K562 (cell line): ENCODE data around the gene TCFL5. TPM values are rescaled to one million over a fixed set of nuclear protein-coding genes. Genes with fewer than 3 reads are reported as not detected.

ENCODE experiments used
- ATAC-seq: fragments of 200-7000 bp; cut with Tn5 transposase; 3 replicates; pipeline ENCODE4 v1.9.1; 2020; ENCODE audit warnings: moderate library complexity
- BruUV-seq: library from RNA; stranded (reverse); fragments of 400-500 nt; replicated peaks from 2 replicates; lab custom pipeline; 2021; lab: Mats Ljungman, UMichigan
- CTCF ChIA-PET: fragments of 300-600 bp; formaldehyde crosslinking; extraction: SDS; loops from one replicate; lab custom pipeline; 2021; ENCODE audit warnings: low intra/inter-chr PET ratio; lab: Yijun Ruan, JAX
- POLR2A ChIA-PET: fragments of 300-600, 350-650 bp; sonication (Branson Sonifier 250); formaldehyde crosslinking; extraction: SDS; loops from one replicate; lab custom pipeline; 2021; ENCODE audit warnings: antibody characterized with exemption, inconsistent platforms; lab: Yijun Ruan, JAX
- DNase-seq, 4 experiments: peaks; one replicate each; pipeline versions ENCODE4 v3.0.0 to v3.0.0-alpha.2; 2011 to 2018; ENCODE audit warnings: low spot score in 3 of 4, mixed read lengths in 3 of 4; ENCODE audit errors: extremely low read depth in 1 of 4
- FAIRE-seq: peaks from 2 replicates; lab custom pipeline; 2011; peaks lifted over from hg19 to GRCh38; lab: Jason Lieb, UNC
- H2AFZ ChIP-seq: 2 replicates; pipeline ENCODE4 v1.6.0; 2011; ENCODE audit warnings: low read depth, low read length, control low read depth, inconsistent platforms
- H3K27ac ChIP-seq: fragments of 200-600 bp; 3 replicates; pipeline ENCODE4 v1.8.0; 2011; ENCODE audit warnings: low read depth, mild to moderate bottlenecking, control low read depth, inconsistent platforms, low read length, moderate library complexity, mixed read lengths; ENCODE audit errors: extremely low read depth
- H3K27me3 ChIP-seq, 2 experiments: fragments of 300-600 bp in 1 of 2; 2 replicates in 1 of 2; 3 replicates in 1 of 2; pipeline versions ENCODE4 v1.6.0 to v1.8.0; 2011; ENCODE audit warnings: inconsistent platforms in 2 of 2, low read length in 2 of 2, mild to moderate bottlenecking in 1 of 2, mixed read lengths in 1 of 2, moderate library complexity in 1 of 2; ENCODE audit not compliant: control insufficient read depth in 2 of 2, insufficient read depth in 2 of 2
- H3K36me3 ChIP-seq: fragments of 300-600 bp; 3 replicates; pipeline ENCODE4 v1.8.0; 2011; ENCODE audit warnings: mild to moderate bottlenecking, low read length, inconsistent platforms; ENCODE audit not compliant: control insufficient read depth, insufficient read depth
- H3K4me1 ChIP-seq, 2 experiments: fragments of 200-600 bp in 1 of 2; replicated peaks in 1 of 2; 2 replicates in 1 of 2; 3 replicates in 1 of 2; pipeline versions ENCODE4 v1.5.1 to v1.8.0; 2011; ENCODE audit warnings: inconsistent platforms in 2 of 2, low read length in 2 of 2, mild to moderate bottlenecking in 1 of 2, mixed read lengths in 1 of 2, moderate library complexity in 1 of 2; ENCODE audit not compliant: control insufficient read depth in 2 of 2, insufficient read depth in 2 of 2
- H3K4me2 ChIP-seq: 2 replicates; pipeline ENCODE4 v1.6.1; 2011; ENCODE audit warnings: low read length, control low read depth, inconsistent platforms, mixed read lengths; ENCODE audit not compliant: insufficient read depth
- H3K4me3 ChIP-seq: fragments of 200-600 bp; sonication (generic), shearing (Covaris generic); 2 replicates; pipeline ENCODE4 v1.5.1; 2016; ENCODE audit warnings: control low read depth, inconsistent platforms
- H3K79me2 ChIP-seq: fragments of 200-600 bp; 3 replicates; pipeline ENCODE4 v1.8.0; 2011; ENCODE audit warnings: low read length, inconsistent platforms; ENCODE audit not compliant: control insufficient read depth, insufficient read depth
- H3K9ac ChIP-seq, 2 experiments: 2 replicates each; pipeline versions ENCODE4 v1.6.0 to v1.6.1; 2011; ENCODE audit warnings: low read depth in 2 of 2, low read length in 2 of 2, control low read depth in 1 of 2, inconsistent platforms in 1 of 2, mild to moderate bottlenecking in 1 of 2, mixed read lengths in 1 of 2; ENCODE audit not compliant: insufficient read depth in 1 of 2
- H3K9me1 ChIP-seq: one replicate; pipeline ENCODE4 v1.6.0; 2011; ENCODE audit warnings: inconsistent platforms, mild to moderate bottlenecking, low read length, moderate library complexity; ENCODE audit not compliant: control insufficient read depth, insufficient read depth
- H3K9me3 ChIP-seq: replicated peaks from 2 replicates; pipeline ENCODE4 v1.5.1; 2011; ENCODE audit warnings: low read depth, low read length, inconsistent platforms; ENCODE audit not compliant: control insufficient read depth, insufficient read depth
- H4K20me1 ChIP-seq: replicated peaks from 2 replicates; pipeline ENCODE4 v1.6.1; 2011; ENCODE audit warnings: low read length, inconsistent platforms, mixed read lengths; ENCODE audit not compliant: control insufficient read depth, insufficient read depth
- DMBX1 ChIP-seq: fragments of 250-450 bp; sonication (Bioruptor Pico); IDR thresholded peaks from 2 replicates; pipeline ENCODE4 v1.8.0; 2022; ENCODE audit warnings: inconsistent platforms, mild to moderate bottlenecking, moderate library complexity, borderline replicate concordance
- WGBS: fragments of 100-300 bp; shearing (Covaris generic); methylation state at CpG from one replicate; pipeline ENCODE4 v1.1.6; 2016; ENCODE audit warnings: low coverage, mixed read lengths; ENCODE audit not compliant: insufficient coverage; ENCODE audit errors: missing lambda C conversion rate; 5-methylcytosine and 5-hydroxymethylcytosine counted together
- in situ Hi-C: fragments of 300-500 bp; cut with MboI; formaldehyde crosslinking; loops from 4 replicates; pipeline ENCODE4 v1.15.0; 2018; ENCODE audit warnings: inconsistent platforms, mixed read lengths
- intact Hi-C: fragments of 100-400 bp; cut with micrococcal nuclease; formaldehyde crosslinking; loops from 2 replicates; pipeline ENCODE4 v1.14.2; 2022
- polyA plus RNA-seq, 8 experiments: library from polyadenylated mRNA; depleted of rRNA in 4 of 8; stranded (reverse) in 5 of 8; unstranded in 3 of 8; fragments of >200 nt; fragmentation: Nextera tagmentation in 2 of 8; fragmentation: Illumina TruSeq in 1 of 8; extraction: Ambion mirVana in 2 of 8; extraction: Trizol in 1 of 8; gene quantifications; 2 replicates each; pipeline versions ENCODE4 v1.2.1 to v1.2.3, GENCODE V29; 2011 to 2014; ENCODE audit warnings: inconsistent platforms in 1 of 8, missing spikeins in 1 of 8
- total RNA-seq, 7 experiments: library from RNA; depleted of rRNA in 6 of 7; stranded (reverse); fragments of >200 nt in 6 of 7; fragmentation: Illumina TruSeq in 2 of 7; extraction: Trizol in 2 of 7; gene quantifications; 2 replicates each; pipeline versions ENCODE4 v1.2.1 to v1.2.3, GENCODE V29; 2011 to 2021; ENCODE audit warnings: low replicate concordance in 1 of 7

The TCFL5 gene
- total and polyA plus RNA-seq, 9 of the 15 experiments (the other 6 are each of a cell fraction or from before 2014, with no cell fraction given): 1.00 to 12.6 (median 9.1) TPM

GRCh38 chr20:62817975-62818591, 43.5 kb downstream of the TCFL5 start:
- no peaks in the 10 kb centered on the region for H3K9me1 ChIP-seq
- H3K27me3 ChIP-seq: peaks cover 0 to 10% of the 10 kb centered on the region in 2 experiments; a peak in 3 of 5 replicates
- H3K79me2 ChIP-seq: no peaks in the 10 kb centered on the region
- WGBS: 43% methylated on average over 5 of the region's 12 CpGs
- in situ Hi-C loops: no loop called here
- H2AFZ ChIP-seq: no peak overlapping the region
- H3K9ac ChIP-seq: no peak overlapping the region
- no peaks in the 10 kb centered on the region for H3K36me3 ChIP-seq
- no peak for TF ChIP-seq DMBX1 (CRISPR knock-in tag)
- H3K4me3 ChIP-seq: no peak overlapping the region
- POLR2A ChIA-PET: interaction anchor here (0.6 to 1.1 kb wide), 4 partner anchors 10 to 263 kb away, joined by 3 read pairs; no protein-coding TSS in a partner anchor
- H4K20me1 ChIP-seq: peaks cover 6% of the 10 kb centered on the region; the same call in 1 of the 2 replicates
- CTCF ChIA-PET: no interaction called here
- H3K27ac ChIP-seq: no peak overlapping the region
- peaks cover 6 to 96% of the 10 kb centered on the region in 2 experiments; a peak in 4 of 5 replicates for H3K4me1 ChIP-seq
- intact Hi-C loops: no loop called here
- BruUV-seq: no TSS peak
- no peak overlapping the region for H3K4me2 ChIP-seq
- DNase-seq: no peak
- FAIRE-seq: no peak
- ATAC-seq: no peak
- H3K9me3 ChIP-seq: no peaks in the 10 kb centered on the region
